IPS-18a (cell line): ENCODE results near the gene PAPPA2.

Experiments used
- H3K27ac ChIP-seq: one replicate; pipeline ENCODE4 v1.5.1; 2013; ENCODE audit warnings: low read length
- H3K27me3 ChIP-seq: one replicate; pipeline ENCODE4 v1.6.1; 2013; ENCODE audit warnings: mild to moderate bottlenecking, low read length; ENCODE audit not compliant: control insufficient read depth, insufficient read depth
- H3K36me3 ChIP-seq: one replicate; pipeline ENCODE4 v1.6.1; 2013; ENCODE audit warnings: low read depth, low read length; ENCODE audit not compliant: control insufficient read depth
- H3K4me1 ChIP-seq: one replicate; pipeline ENCODE4 v1.6.1; 2013; ENCODE audit warnings: low read depth, low read length; ENCODE audit not compliant: control insufficient read depth
- H3K4me3 ChIP-seq: one replicate; pipeline ENCODE4 v1.5.1; 2013; ENCODE audit warnings: low read length
- H3K9ac ChIP-seq: one replicate; pipeline ENCODE4 v1.6.1; 2013; ENCODE audit warnings: mild to moderate bottlenecking, low read length, moderate library complexity
- H3K9me3 ChIP-seq: one replicate; pipeline ENCODE4 v1.6.1; 2013; ENCODE audit warnings: low read depth, low read length; ENCODE audit not compliant: control insufficient read depth

PAPPA2 gene

DNA sequence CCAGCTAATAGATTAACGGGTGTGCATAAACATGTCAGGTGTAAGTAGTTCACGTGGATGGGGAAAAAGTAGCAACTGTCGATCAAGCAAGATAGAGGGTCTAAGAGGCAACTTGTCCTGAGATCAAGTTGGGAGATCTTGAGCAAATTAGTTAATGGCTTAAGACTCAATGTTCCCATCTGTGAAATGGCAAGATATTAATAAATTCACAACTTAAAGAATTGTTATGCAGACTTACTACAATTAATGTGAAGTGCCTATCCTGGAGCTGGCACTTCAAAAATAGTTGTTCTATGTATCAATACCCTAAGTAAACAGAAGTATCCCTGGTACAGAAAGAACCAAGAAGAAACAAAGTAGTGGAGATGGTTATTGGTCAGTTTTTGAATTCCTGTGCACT is 389.1 kb downstream of the PAPPA2 start:
- no peak overlapping the region for H3K9ac ChIP-seq
- no peak overlapping the region for H3K27ac ChIP-seq
- H3K4me1 ChIP-seq = no peaks in the 10 kb centered on the region
- H3K9me3 ChIP-seq = no peaks in the 10 kb centered on the region
- no peaks in the 10 kb centered on the region for H3K36me3 ChIP-seq
- H3K27me3 ChIP-seq = no peaks in the 10 kb centered on the region
- no peak overlapping the region for H3K4me3 ChIP-seq

DNA sequence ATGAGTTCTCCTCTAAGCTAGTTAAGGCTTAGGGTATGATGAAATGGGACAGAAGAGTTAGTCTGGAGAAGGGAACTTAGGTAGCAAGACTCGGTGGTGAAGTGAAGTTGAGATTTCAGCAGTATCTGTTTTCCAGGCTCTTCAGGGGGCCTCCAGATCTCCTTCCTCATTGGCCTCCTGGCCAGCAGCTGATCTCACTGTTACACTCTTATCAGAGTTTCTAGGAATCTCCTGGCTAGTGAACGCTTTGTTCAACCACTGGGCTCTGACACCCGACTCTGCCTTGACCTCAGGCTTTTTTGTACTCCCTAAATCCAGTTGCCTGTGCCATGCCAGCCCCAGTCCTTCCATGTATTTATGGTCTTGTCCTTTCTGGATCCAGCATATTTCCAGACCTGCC is 390.5 kb downstream of the PAPPA2 start:
- H3K9ac ChIP-seq = no peak overlapping the region
- no peaks in the 10 kb centered on the region for H3K9me3 ChIP-seq
- no peak overlapping the region for H3K4me3 ChIP-seq
- H3K36me3 ChIP-seq = no peaks in the 10 kb centered on the region
- no peaks in the 10 kb centered on the region for H3K27me3 ChIP-seq
- H3K27ac ChIP-seq = no peak overlapping the region
- H3K4me1 ChIP-seq = no peaks in the 10 kb centered on the region

DNA sequence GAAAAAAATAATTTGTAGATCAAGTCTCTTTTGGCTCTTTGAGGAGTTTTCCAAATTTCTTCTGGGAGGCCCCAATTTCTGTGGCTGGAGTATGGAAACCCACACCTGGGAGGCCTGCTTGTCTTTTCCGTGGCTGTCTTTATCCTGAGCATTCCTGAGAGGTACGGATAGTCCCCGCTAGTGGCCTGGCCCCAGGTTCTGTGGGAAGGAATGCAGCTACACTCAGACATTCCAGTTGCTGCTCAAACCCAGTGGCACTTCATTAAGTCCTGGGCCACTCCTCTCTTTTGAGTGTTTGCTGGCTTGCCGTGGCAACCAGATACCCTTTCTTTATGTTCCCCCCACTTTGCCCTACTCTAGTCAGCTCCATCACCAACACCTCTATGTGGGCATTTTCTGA is 391.1 kb downstream of the PAPPA2 start:
- no peak overlapping the region for H3K27ac ChIP-seq
- H3K4me3 ChIP-seq = no peak overlapping the region
- H3K4me1 ChIP-seq = no peaks in the 10 kb centered on the region
- H3K9ac ChIP-seq = no peak overlapping the region
- no peaks in the 10 kb centered on the region for H3K9me3 ChIP-seq
- H3K27me3 ChIP-seq = no peaks in the 10 kb centered on the region
- no peaks in the 10 kb centered on the region for H3K36me3 ChIP-seq

DNA sequence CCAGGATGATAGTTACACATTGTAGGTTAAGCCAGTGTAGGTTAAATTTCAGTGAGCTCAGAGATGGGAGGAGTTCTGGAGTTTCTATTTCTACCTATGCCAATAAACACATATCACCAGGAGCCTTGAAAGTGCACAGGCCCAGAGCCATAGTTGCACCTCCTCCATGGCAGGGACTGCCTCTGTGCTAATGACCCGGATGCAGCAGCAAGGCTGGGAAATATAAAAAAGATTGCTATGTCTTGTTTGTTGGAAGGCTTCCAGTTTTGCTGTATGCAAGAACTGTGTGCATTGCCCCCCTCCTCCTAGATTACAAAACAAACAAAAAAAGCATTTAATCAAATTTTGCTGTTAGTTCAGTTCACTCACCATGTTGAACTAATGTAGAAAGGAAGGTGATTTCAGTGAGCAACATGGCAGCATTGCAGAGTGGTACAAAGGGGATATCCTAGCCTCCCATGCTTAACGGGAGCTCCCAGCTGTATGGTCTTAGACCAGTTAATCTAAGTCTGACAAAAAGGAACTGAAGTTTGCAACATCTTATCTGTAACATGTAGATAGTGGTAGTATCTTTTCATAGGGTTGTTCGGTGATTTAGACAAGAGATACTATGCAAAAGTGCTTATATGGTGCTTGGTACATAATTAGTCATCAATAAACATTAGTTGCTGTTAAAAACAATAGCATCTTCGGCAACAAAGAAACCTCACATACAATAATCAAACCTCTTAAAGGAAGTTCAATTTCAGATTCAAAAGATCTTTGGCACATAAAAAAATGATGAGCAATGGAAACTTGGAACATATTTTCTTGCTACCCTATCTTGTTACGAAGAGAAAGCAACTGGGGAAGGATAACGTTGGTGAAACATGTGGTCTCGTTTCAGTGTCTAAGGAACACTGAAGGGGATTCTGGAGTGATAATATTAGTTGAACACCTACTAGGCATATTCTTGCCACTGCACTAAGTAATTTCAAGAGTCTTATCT is 392.1 kb downstream of the PAPPA2 start:
- no peak overlapping the region for H3K9ac ChIP-seq
- H3K27ac ChIP-seq = no peak overlapping the region
- no peaks in the 10 kb centered on the region for H3K9me3 ChIP-seq
- H3K36me3 ChIP-seq = no peaks in the 10 kb centered on the region
- H3K27me3 ChIP-seq = no peaks in the 10 kb centered on the region
- H3K4me1 ChIP-seq = no peaks in the 10 kb centered on the region
- no peak overlapping the region for H3K4me3 ChIP-seq

DNA sequence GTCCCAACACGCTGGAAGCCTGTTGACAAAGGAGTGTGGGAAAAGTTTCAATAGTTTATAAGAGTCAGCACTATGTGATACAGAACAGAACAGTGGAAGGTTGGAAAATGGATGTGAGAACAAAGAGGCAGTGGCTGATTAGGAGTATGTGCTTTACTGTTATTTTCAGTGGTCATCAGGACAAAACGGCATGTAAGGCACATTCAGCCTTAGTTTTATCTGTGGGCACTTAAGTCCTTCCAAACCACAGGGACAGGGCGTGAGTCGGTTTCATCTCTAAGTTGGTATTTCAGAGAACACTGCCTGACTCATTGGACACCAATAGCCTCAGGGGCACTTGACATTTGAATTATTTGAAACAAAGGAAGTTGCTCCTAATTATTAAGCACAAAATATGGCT is 394.7 kb downstream of the PAPPA2 start:
- no peaks in the 10 kb centered on the region for H3K36me3 ChIP-seq
- no peak overlapping the region for H3K9ac ChIP-seq
- H3K4me1 ChIP-seq = no peaks in the 10 kb centered on the region
- no peaks in the 10 kb centered on the region for H3K27me3 ChIP-seq
- no peak overlapping the region for H3K4me3 ChIP-seq
- no peak overlapping the region for H3K27ac ChIP-seq
- no peaks in the 10 kb centered on the region for H3K9me3 ChIP-seq

DNA sequence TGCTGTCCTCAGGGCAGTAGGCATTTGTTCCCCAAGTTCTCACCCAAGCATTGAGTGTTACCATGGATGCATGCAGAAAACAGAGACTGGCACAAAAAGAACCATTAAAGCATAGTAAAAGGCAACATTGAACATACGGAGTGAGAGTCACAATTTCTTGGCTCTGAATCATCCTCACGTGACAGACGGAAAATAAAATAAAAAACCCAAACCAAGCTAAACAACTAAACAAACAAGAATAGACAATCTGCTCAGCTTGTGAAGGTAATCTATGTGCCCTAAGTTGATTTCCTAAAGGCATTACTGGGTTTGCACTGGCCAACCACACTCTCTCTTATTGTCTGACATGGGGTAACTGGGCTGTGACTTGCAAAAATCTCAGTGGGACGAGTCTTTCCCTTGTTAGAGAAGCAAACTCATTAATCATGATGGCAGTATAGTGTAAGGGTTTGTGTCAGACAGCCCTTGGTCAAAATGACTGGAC is 395.5 kb downstream of the PAPPA2 start:
- no peaks in the 10 kb centered on the region for H3K36me3 ChIP-seq
- no peak overlapping the region for H3K27ac ChIP-seq
- H3K9ac ChIP-seq = no peak overlapping the region
- no peaks in the 10 kb centered on the region for H3K4me1 ChIP-seq
- H3K9me3 ChIP-seq = no peaks in the 10 kb centered on the region
- no peaks in the 10 kb centered on the region for H3K27me3 ChIP-seq
- H3K4me3 ChIP-seq = no peak overlapping the region

DNA sequence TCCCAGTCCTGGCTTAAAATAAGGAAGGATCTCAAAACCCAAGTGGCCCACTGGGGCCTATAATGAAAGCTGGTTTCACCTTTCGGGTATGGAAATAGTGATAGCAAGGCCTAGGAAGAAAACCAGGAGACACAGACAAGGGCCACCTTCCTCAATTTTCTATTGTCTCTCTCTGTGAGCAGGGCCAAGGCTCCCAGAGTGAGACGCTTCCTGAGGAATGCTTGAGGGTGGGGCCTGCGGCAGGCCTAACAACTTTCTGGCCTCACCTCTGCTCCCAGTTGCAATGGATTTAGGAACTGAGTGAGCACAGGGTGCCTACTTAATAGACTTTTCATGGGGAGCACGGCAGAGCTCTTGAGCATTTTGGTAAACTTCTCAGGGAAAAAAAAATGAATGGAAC is 400.6 kb downstream of the PAPPA2 start:
- H3K36me3 ChIP-seq = no peaks in the 10 kb centered on the region
- no peaks in the 10 kb centered on the region for H3K9me3 ChIP-seq
- no peak overlapping the region for H3K4me3 ChIP-seq
- no peaks in the 10 kb centered on the region for H3K27me3 ChIP-seq
- H3K4me1 ChIP-seq = no peaks in the 10 kb centered on the region
- no peak overlapping the region for H3K27ac ChIP-seq
- H3K9ac ChIP-seq = no peak overlapping the region

DNA sequence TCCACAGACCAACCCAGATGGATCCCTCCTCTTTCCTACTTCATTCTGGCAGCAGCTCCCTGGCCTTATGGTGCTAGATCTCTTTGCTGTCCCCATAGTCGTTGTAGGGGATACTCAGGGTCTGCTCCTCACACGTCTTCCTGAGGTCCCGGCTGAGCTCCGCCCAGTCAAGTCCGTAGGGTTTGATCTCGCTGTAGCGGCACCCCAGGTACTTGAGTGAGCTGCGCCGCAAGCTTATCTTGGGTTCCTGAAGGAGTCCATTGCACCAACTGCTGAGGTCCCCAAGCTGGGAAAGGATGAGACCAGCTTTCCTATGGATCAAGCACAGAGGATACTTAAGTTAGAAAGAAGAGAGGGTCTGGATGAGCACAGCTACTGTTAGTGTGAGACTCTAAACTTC is 401.2 kb downstream of the PAPPA2 start:
- Histone ChIP-seq H3K4me3 (no peak overlapping the region), H3K27me3 (no peaks in the 10 kb centered on the region), H3K36me3 (no peaks in the 10 kb centered on the region), H3K27ac (no peak overlapping the region), H3K9ac (no peak overlapping the region), H3K9me3 (no peaks in the 10 kb centered on the region), H3K4me1 (no peaks in the 10 kb centered on the region)

DNA sequence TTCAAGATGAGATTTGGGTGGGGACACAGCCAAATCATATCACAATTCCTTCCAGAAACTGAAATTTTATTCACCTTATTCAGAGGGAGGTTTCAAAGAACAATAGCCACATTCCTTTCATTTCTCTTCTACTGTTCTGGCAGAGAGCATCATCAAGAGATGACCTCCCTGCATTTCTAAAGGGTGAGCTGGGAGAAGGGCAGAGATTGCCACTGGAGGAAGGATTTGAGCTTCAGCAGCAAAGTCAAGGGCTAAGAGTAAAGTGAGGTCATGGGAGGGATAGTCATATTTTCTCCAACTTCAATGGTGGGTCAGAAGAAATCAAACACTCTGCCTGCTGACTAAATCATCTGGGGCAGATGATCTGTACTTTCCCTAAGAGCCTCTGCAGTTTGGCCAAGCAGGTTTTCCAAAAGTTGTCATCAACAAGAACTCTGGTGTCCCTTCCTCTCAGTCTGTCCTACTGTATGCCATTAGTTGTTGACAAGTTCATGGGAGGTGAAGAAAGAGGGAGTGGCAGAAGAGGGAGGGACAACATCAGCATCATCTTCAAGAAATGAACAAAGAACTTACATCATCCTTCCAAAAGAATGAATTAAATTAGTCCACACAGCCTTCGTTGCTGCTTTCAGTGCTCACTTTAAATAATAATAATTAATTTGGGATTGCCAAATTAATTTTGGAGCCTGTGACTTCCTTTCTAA is 403.2 kb downstream of the PAPPA2 start:
- H3K36me3 ChIP-seq = no peaks in the 10 kb centered on the region
- H3K27me3 ChIP-seq = no peaks in the 10 kb centered on the region

DNA sequence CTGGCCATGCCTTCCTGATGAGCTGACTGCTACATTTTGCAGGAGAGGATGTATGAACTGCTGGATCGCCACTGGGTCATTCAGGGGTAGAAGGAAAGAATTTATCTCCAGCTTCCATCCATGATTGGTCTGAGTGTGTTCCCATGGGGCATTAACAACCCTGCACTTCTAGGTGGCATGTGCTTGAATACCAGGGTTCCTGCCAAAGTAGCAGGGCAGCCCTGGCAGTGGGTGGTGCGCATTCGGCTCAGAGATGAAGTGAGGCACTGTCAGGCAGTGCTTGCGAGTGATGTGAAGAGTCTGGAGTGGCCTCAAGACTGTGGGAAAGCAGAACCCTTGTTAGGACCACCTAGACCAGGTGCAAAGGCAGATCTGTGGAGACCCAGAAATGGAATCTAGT is 406.6 kb downstream of the PAPPA2 start:
- Histone ChIP-seq H3K27me3 (no peaks in the 10 kb centered on the region), H3K4me3 (no peak overlapping the region), H3K4me1 (no peaks in the 10 kb centered on the region), H3K36me3 (no peaks in the 10 kb centered on the region), H3K27ac (no peak overlapping the region), H3K9ac (no peak overlapping the region), H3K9me3 (no peaks in the 10 kb centered on the region)

More for the DNA sequence above, 403.2 kb downstream of the PAPPA2 start:
- H3K4me1 ChIP-seq = no peaks in the 10 kb centered on the region
- H3K9ac ChIP-seq = no peak overlapping the region
- no peak overlapping the region for H3K4me3 ChIP-seq
- no peaks in the 10 kb centered on the region for H3K9me3 ChIP-seq
- no peak overlapping the region for H3K27ac ChIP-seq

DNA sequence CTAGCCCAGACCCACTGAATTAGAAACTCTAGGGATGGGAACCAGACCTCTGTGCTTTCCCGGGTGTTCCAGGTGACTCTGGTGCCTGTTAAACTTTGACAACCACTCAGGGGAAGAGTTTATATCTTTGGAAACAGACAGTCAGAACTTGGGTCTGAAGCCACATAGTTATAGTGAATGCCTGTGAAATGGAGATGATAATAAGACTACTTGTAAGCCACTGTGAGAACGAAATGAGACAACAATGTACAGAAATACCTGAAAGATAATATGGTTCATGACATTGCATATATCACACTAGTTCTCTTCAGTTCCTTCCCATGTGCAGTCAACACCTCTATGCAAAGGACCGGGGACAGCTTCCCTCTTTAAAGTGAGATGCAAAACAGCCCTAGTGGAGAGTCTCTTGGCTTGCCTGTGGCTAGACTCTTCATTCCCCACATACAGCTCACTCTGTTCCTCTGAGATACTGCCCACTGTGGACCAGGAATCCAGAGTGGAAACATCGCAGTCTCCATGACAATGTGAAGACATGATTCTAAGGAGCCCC is 414.1 kb downstream of the PAPPA2 start:
- Histone ChIP-seq H3K36me3 (no peaks in the 10 kb centered on the region), H3K27ac (no peak overlapping the region), H3K9ac (no peak overlapping the region), H3K27me3 (no peaks in the 10 kb centered on the region), H3K9me3 (no peaks in the 10 kb centered on the region), H3K4me1 (no peaks in the 10 kb centered on the region), H3K4me3 (no peak overlapping the region)
